Fibroblast of lung (primary cell): ENCODE results near the gene CLIP1. TPM values are rescaled to one million over a fixed set of nuclear protein-coding genes. Genes with fewer than 3 reads are reported as not detected.
"Not testable (repeated sequence)": the region's sequence is repeated elsewhere in the genome, so short reads cannot be mapped to it uniquely, and the experiment has no call there.

ENCODE experiments used
- DNase-seq, 2 donors: peaks; one replicate each; pipeline versions ENCODE4 v3.0.0 to v3.0.0-alpha.2; 2010; ENCODE audit warnings: low read depth in 2 of 2
- H2AFZ ChIP-seq: 2 replicates; pipeline ENCODE4 v1.5.1; 2012; ENCODE audit warnings: low read length, control low read depth, inconsistent platforms
- H3K27ac ChIP-seq: 2 replicates; pipeline ENCODE4 v1.5.1; 2011; ENCODE audit warnings: low read length, control low read depth; ENCODE audit not compliant: insufficient read depth
- H3K27me3 ChIP-seq: 2 replicates; pipeline ENCODE4 v1.5.1; 2011; ENCODE audit warnings: mild to moderate bottlenecking, low read length; ENCODE audit not compliant: control insufficient read depth, insufficient read depth
- H3K36me3 ChIP-seq: 2 replicates; pipeline ENCODE4 v1.5.1; 2011; ENCODE audit warnings: low read length; ENCODE audit not compliant: control insufficient read depth, insufficient read depth
- H3K4me1 ChIP-seq: 2 replicates; pipeline ENCODE4 v1.5.1; 2011; ENCODE audit warnings: low read length; ENCODE audit not compliant: control insufficient read depth, insufficient read depth; ENCODE audit errors: extremely low read depth
- H3K4me2 ChIP-seq: 2 replicates; pipeline ENCODE4 v1.5.1; 2011; ENCODE audit warnings: low read length, control low read depth; ENCODE audit not compliant: insufficient read depth; ENCODE audit errors: extremely low read depth
- H3K4me3 ChIP-seq, 4 experiments: fragments of 200-600 bp in 1 of 4; sonication (generic) in 1 of 4; replicated peaks in 1 of 4; 2 replicates each; pipeline ENCODE4 v1.5.1; 2011 to 2016; ENCODE audit warnings: low read length in 4 of 4, low read depth in 3 of 4, mild to moderate bottlenecking in 3 of 4, control low read depth in 2 of 4, inconsistent platforms in 1 of 4, mixed read lengths in 1 of 4; ENCODE audit not compliant: insufficient read depth in 1 of 4; ENCODE audit errors: control extremely low read depth in 1 of 4
- H3K79me2 ChIP-seq: 2 replicates; pipeline ENCODE4 v1.5.1; 2012; ENCODE audit warnings: mild to moderate bottlenecking, low read length, inconsistent platforms; ENCODE audit not compliant: control insufficient read depth, insufficient read depth
- H3K9ac ChIP-seq: 2 replicates; pipeline ENCODE4 v1.5.1; 2011; ENCODE audit warnings: mild to moderate bottlenecking, low read length, control low read depth; ENCODE audit not compliant: insufficient read depth
- H3K9me3 ChIP-seq: 2 replicates; pipeline ENCODE4 v1.5.1; 2012; ENCODE audit warnings: low read depth, low read length; ENCODE audit not compliant: control insufficient read depth, insufficient read depth
- H4K20me1 ChIP-seq: 2 replicates; pipeline ENCODE4 v1.5.1; 2011; ENCODE audit warnings: low read length; ENCODE audit not compliant: control insufficient read depth, insufficient read depth; ENCODE audit errors: extremely low read depth
- EZH2 ChIP-seq: IDR thresholded peaks from 2 replicates; pipeline ENCODE4 v1.5.1; 2012; ENCODE audit warnings: low read length, control low read depth, mild to moderate bottlenecking; ENCODE audit errors: missing control alignments
- polyA plus RNA-seq, 2 donors: library from polyadenylated mRNA; depleted of rRNA in 1 of 2; stranded (reverse) in 1 of 2; unstranded in 1 of 2; fragments of >200 nt; gene quantifications; 2 replicates each; pipeline ENCODE4 v1.2.1, GENCODE V29; 2011 to 2012; ENCODE audit warnings: missing spikeins in 1 of 2
- total RNA-seq: library from RNA; depleted of rRNA; stranded (reverse); fragments of >200 nt; gene quantifications from 2 replicates; pipeline ENCODE4 v1.2.1, GENCODE V29; 2014
- TF ChIP-seq, protein P1 (sequence below), 2 donors: IDR thresholded peaks in 1 of 2; conservative IDR thresholded peaks in 1 of 2; 1 replicate in 1 of 2; 2 replicates in 1 of 2; pipeline ENCODE4 v1.5.1; 2011 to 2012; ENCODE audit warnings: low read length in 2 of 2, control low read depth in 1 of 2, inconsistent platforms in 1 of 2, low read depth in 1 of 2, mild to moderate bottlenecking in 1 of 2

CLIP1 gene
- total and polyA plus RNA-seq, 2 donors (not counting 1 experiment from before 2014, with no cell fraction given): 75.5 to 147 TPM

DNA sequence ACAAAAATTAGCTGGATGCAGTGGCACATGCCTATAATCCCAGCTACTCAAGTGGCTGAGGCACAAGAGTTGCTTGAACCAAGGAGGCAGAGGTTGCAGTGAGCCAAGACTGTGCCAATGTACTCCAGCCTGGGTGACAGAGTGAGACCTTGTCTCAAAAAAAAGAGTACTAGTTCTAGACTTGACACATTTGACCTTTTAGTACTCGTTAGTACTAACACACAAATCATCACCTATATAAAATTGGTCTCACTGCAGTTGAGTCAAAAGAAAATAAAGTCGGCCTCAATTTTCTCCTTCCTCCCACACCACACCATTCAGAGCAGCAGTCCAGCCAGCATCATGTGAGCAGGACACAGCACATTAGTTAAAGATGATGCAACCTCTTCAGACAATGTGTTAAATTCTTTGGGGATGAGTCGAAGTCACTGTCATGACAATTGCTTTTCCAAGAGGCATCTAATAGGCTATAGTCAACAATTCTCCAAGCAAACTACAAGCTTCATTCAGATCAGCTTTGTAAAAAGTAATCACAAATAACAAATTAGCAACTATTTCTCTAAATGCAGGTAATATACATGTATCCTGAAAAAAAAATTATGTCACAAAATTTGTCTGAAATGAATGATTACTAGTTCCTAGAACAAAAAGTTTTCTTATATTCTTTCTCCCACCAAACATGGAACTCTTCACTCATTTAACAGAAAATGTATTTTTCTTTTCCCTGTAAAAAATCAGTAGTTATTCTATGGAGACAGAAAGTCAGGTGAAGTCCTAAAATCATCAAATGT is 55.6 kb downstream of the CLIP1 start:
- Histone ChIP-seq H3K4me2 (peak overlapping the region; percentile 40), H3K4me1 (peaks cover 20% of the 10 kb centered on the region), H3K4me3 (no peak overlapping the region), H3K9ac (no peak overlapping the region), H3K27me3 (no peaks in the 10 kb centered on the region), H2AFZ (no peak overlapping the region), H3K27ac (peak overlapping the region; percentile 83), H3K79me2 (peaks cover 34% of the 10 kb centered on the region), H4K20me1 (no peaks in the 10 kb centered on the region), H3K9me3 (no peaks in the 10 kb centered on the region), H3K36me3 (peaks cover 4% of the 10 kb centered on the region)
- TF ChIP-seq, protein P1, sequence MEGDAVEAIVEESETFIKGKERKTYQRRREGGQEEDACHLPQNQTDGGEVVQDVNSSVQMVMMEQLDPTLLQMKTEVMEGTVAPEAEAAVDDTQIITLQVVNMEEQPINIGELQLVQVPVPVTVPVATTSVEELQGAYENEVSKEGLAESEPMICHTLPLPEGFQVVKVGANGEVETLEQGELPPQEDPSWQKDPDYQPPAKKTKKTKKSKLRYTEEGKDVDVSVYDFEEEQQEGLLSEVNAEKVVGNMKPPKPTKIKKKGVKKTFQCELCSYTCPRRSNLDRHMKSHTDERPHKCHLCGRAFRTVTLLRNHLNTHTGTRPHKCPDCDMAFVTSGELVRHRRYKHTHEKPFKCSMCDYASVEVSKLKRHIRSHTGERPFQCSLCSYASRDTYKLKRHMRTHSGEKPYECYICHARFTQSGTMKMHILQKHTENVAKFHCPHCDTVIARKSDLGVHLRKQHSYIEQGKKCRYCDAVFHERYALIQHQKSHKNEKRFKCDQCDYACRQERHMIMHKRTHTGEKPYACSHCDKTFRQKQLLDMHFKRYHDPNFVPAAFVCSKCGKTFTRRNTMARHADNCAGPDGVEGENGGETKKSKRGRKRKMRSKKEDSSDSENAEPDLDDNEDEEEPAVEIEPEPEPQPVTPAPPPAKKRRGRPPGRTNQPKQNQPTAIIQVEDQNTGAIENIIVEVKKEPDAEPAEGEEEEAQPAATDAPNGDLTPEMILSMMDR (conservative IDR thresholded peaks at IDR 0.05 in 1 of 2, IDR thresholded peaks at IDR 0.05 in 1 of 2; ENCODE audit: low read depth in 1 of 2, low read length in 2 of 2): no peak
- TF ChIP-seq EZH2: no peak
- DNase-seq: peak; percentile 90 to 93

DNA sequence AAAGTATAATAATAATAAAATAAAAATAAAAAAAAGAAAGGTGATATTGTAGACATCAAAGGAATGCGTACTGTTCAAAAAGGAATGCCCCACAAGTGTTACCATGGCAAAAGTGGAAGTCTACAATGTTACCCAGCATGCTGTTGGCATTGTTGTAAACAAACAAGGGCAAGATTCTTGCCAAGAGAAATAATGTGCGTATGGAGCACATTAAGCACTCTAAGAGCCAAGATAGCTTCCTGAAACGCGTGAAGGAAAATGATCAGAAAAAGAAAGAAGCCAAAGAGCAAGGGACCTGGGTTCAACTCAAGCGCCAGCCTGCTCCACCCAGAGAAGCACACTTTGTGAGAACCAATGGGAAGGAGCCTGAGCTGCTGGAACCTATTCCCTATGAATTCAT is 57.2 kb downstream of the CLIP1 start:
- H4K20me1 ChIP-seq, H3K27me3 ChIP-seq, H3K9ac ChIP-seq, H2AFZ ChIP-seq, H3K4me3 ChIP-seq, H3K4me2 ChIP-seq, H3K36me3 ChIP-seq, H3K9me3 ChIP-seq, H3K27ac ChIP-seq: not testable (repeated sequence)
- peaks cover 25% of the 10 kb centered on the region for H3K79me2 ChIP-seq
- peak in 1 of 2 donors; percentile 18 for DNase-seq
- peaks cover 20% of the 10 kb centered on the region for H3K4me1 ChIP-seq

DNA sequence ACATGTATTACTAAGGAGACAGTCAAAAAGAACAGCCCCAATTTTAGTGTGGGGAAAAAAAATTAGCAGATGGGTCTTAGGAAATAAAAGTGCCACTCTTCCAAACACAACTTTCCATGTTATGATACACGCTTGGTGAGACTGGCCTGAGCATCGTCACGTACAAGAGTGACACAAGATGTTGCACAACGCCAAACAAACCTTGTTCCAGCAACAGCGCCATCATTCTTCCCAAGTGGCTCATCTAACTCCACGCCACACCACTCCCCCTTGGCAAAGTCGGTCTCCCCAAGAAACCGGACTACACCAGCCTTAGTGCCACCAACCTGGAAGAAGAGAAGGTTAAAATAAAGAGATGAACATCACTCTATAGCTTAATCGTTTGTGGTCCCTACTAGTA is 58.7 kb downstream of the CLIP1 start:
- Histone ChIP-seq H3K9me3 (no peaks in the 10 kb centered on the region), H3K4me2 (no peak overlapping the region), H3K27me3 (no peaks in the 10 kb centered on the region), H3K36me3 (peaks cover 11% of the 10 kb centered on the region), H3K9ac (no peak overlapping the region), H3K4me1 (peaks cover 17% of the 10 kb centered on the region), H3K79me2 (peaks cover 15% of the 10 kb centered on the region), H3K4me3 (no peak overlapping the region), H4K20me1 (no peaks in the 10 kb centered on the region), H2AFZ (no peak overlapping the region), H3K27ac (no peak overlapping the region)
- no peak for DNase-seq
- TF ChIP-seq, protein P1 (conservative IDR thresholded peaks at IDR 0.05 in 1 of 2, IDR thresholded peaks at IDR 0.05 in 1 of 2; ENCODE audit: low read depth in 1 of 2, low read length in 2 of 2): no peak
- TF ChIP-seq EZH2: no peak
